ENCODE results near the gene BRMS1.
"Not testable (repeated sequence)": the region's sequence is repeated elsewhere in the genome, so short reads cannot be mapped to it uniquely, and the experiment has no call there.

The BRMS1 gene

GRCh38 chr11:66315921-66316811 lies 28.7 kb downstream of the BRMS1 start:
- H3K4me1 ChIP-seq (ENCODE audit: control insufficient read depth, insufficient read depth, low read length): peaks cover 24% of the 10 kb centered on the region
- H3K9ac ChIP-seq (ENCODE audit: low read length): peak overlapping the region; percentile 98

GRCh38 chr11:66315498-66315885 lies 29.4 kb downstream of the BRMS1 start:
- Histone ChIP-seq H3K4me1 (ENCODE audit: control insufficient read depth, insufficient read depth, low read length) (peaks cover 24% of the 10 kb centered on the region), H3K36me3 (ENCODE audit: control insufficient read depth, insufficient read depth, low read length, severe bottlenecking) (peaks cover 13% of the 10 kb centered on the region), H3K4me3 (ENCODE audit: low read length) (peak overlapping the region; percentile 98), H3K9ac (ENCODE audit: low read length) (peak overlapping the region; percentile 98), H3K27me3 (replicated peaks; ENCODE audit: control insufficient read depth, insufficient read depth, low read length) (no peaks in the 10 kb centered on the region), H3K9me3 (ENCODE audit: control insufficient read depth, low read length) (no peaks in the 10 kb centered on the region)
- no peak for DNase-seq (ENCODE audit: low read depth)

More at GRCh38 chr11:66315921-66316811, 28.7 kb downstream of the BRMS1 start:
- peak; percentile 44 for DNase-seq (ENCODE audit: low read depth)
- Histone ChIP-seq H3K36me3 (ENCODE audit: control insufficient read depth, insufficient read depth, low read length, severe bottlenecking) (peaks cover 13% of the 10 kb centered on the region), H3K4me3 (ENCODE audit: low read length) (peak overlapping the region; percentile 98), H3K27me3 (replicated peaks; ENCODE audit: control insufficient read depth, insufficient read depth, low read length) (no peaks in the 10 kb centered on the region), H3K9me3 (ENCODE audit: control insufficient read depth, low read length) (no peaks in the 10 kb centered on the region)

- peak overlapping the region; percentile 98 for H3K9ac ChIP-seq (ENCODE audit: low read length)
- no peaks in the 10 kb centered on the region for H3K9me3 ChIP-seq (ENCODE audit: control insufficient read depth, low read length)
- no peaks in the 10 kb centered on the region for H3K27me3 ChIP-seq (replicated peaks; ENCODE audit: control insufficient read depth, insufficient read depth, low read length)
- no peak for DNase-seq (ENCODE audit: low read depth)
- peaks cover 13% of the 10 kb centered on the region for H3K36me3 ChIP-seq (ENCODE audit: control insufficient read depth, insufficient read depth, low read length, severe bottlenecking)
- peaks cover 24% of the 10 kb centered on the region for H3K4me1 ChIP-seq (ENCODE audit: control insufficient read depth, insufficient read depth, low read length)
- peak overlapping the region; percentile 98 for H3K4me3 ChIP-seq (ENCODE audit: low read length)
Measured at GRCh38 chr11:66314561-66315497, 30.1 kb downstream of the BRMS1 start.

- Histone ChIP-seq H3K4me1 (ENCODE audit: control insufficient read depth, insufficient read depth, low read length) (peaks cover 23% of the 10 kb centered on the region), H3K27me3 (replicated peaks; ENCODE audit: control insufficient read depth, insufficient read depth, low read length) (no peaks in the 10 kb centered on the region), H3K4me3 (ENCODE audit: low read length) (peak overlapping the region; percentile 98), H3K36me3 (ENCODE audit: control insufficient read depth, insufficient read depth, low read length, severe bottlenecking) (peaks cover 13% of the 10 kb centered on the region), H3K9me3 (ENCODE audit: control insufficient read depth, low read length) (no peaks in the 10 kb centered on the region), H3K9ac (ENCODE audit: low read length) (peak overlapping the region; percentile 98)
- DNase-seq (ENCODE audit: low read depth): no peak
Measured at GRCh38 chr11:66314186-66314501, 30.8 kb downstream of the BRMS1 start.

GRCh38 chr11:66313321-66314185 lies 31.4 kb downstream of the BRMS1 start:
- Histone ChIP-seq H3K4me1 (ENCODE audit: control insufficient read depth, insufficient read depth, low read length) (peaks cover 17% of the 10 kb centered on the region), H3K27me3 (replicated peaks; ENCODE audit: control insufficient read depth, insufficient read depth, low read length) (no peaks in the 10 kb centered on the region)
- peak; percentile 93 for DNase-seq (ENCODE audit: low read depth)

GRCh38 chr11:66312549-66313320 lies 32.2 kb downstream of the BRMS1 start:
- Histone ChIP-seq H3K9me3 (ENCODE audit: control insufficient read depth, low read length) (no peaks in the 10 kb centered on the region), H3K4me3 (ENCODE audit: low read length) (peak overlapping the region; percentile 98), H3K27me3 (replicated peaks; ENCODE audit: control insufficient read depth, insufficient read depth, low read length) (no peaks in the 10 kb centered on the region), H3K36me3 (ENCODE audit: control insufficient read depth, insufficient read depth, low read length, severe bottlenecking) (peaks cover 13% of the 10 kb centered on the region), H3K4me1 (ENCODE audit: control insufficient read depth, insufficient read depth, low read length) (peaks cover 9% of the 10 kb centered on the region), H3K9ac (ENCODE audit: low read length) (peak overlapping the region; percentile 98)
- DNase-seq (ENCODE audit: low read depth): peak; percentile 100

More at GRCh38 chr11:66313321-66314185, 31.4 kb downstream of the BRMS1 start:
- Histone ChIP-seq H3K9ac (ENCODE audit: low read length) (peak overlapping the region; percentile 98), H3K4me3 (ENCODE audit: low read length) (peak overlapping the region; percentile 98), H3K36me3 (ENCODE audit: control insufficient read depth, insufficient read depth, low read length, severe bottlenecking) (peaks cover 13% of the 10 kb centered on the region), H3K9me3 (ENCODE audit: control insufficient read depth, low read length) (no peaks in the 10 kb centered on the region)

- H3K9me3 ChIP-seq (ENCODE audit: control insufficient read depth, low read length): no peaks in the 10 kb centered on the region
- DNase-seq (ENCODE audit: low read depth): peak; percentile 97
- H3K4me1 ChIP-seq (ENCODE audit: control insufficient read depth, insufficient read depth, low read length): peaks cover 3% of the 10 kb centered on the region
- H3K9ac ChIP-seq (ENCODE audit: low read length): peak overlapping the region; percentile 67
- H3K27me3 ChIP-seq (replicated peaks; ENCODE audit: control insufficient read depth, insufficient read depth, low read length): no peaks in the 10 kb centered on the region
- H3K36me3 ChIP-seq (ENCODE audit: control insufficient read depth, insufficient read depth, low read length, severe bottlenecking): peaks cover 13% of the 10 kb centered on the region
- H3K4me3 ChIP-seq (ENCODE audit: low read length): peak overlapping the region; percentile 69
Measured at GRCh38 chr11:66311965-66312548, 32.8 kb downstream of the BRMS1 start.

- Histone ChIP-seq H3K27me3 (replicated peaks; ENCODE audit: control insufficient read depth, insufficient read depth, low read length) (no peaks in the 10 kb centered on the region), H3K4me3 (ENCODE audit: low read length) (peak overlapping the region; percentile 69), H3K36me3 (ENCODE audit: control insufficient read depth, insufficient read depth, low read length, severe bottlenecking) (peaks cover 13% of the 10 kb centered on the region), H3K4me1 (ENCODE audit: control insufficient read depth, insufficient read depth, low read length) (peaks cover 3% of the 10 kb centered on the region), H3K9ac (ENCODE audit: low read length) (peak overlapping the region; percentile 67), H3K9me3 (ENCODE audit: control insufficient read depth, low read length) (no peaks in the 10 kb centered on the region)
- DNase-seq (ENCODE audit: low read depth): no peak
Measured at GRCh38 chr11:66311470-66311964, 33.4 kb downstream of the BRMS1 start.

GRCh38 chr11:66310803-66311440 lies 34.0 kb downstream of the BRMS1 start:
- peaks cover 13% of the 10 kb centered on the region for H3K36me3 ChIP-seq (ENCODE audit: control insufficient read depth, insufficient read depth, low read length, severe bottlenecking)
- not testable (repeated sequence) for H3K4me3 ChIP-seq (ENCODE audit: low read length); H3K4me1 ChIP-seq (ENCODE audit: control insufficient read depth, insufficient read depth, low read length); H3K27me3 ChIP-seq (replicated peaks; ENCODE audit: control insufficient read depth, insufficient read depth, low read length); H3K9me3 ChIP-seq (ENCODE audit: control insufficient read depth, low read length); DNase-seq (ENCODE audit: low read depth); H3K9ac ChIP-seq (ENCODE audit: low read length)
